NCI-H748 treated with DMSO at 0.1 percent for 48 hours (cell line): Measurements from ENCODE around the gene RNF214.
"Not testable (repeated sequence)": the region's sequence is repeated elsewhere in the genome, so short reads cannot be mapped to it uniquely, and the experiment has no call there.

Experiments used
- DNase-seq: peaks from one replicate; lab custom pipeline; 2025; lab: John Stamatoyannopoulos, UW

Gene RNF214

GRCh38 chr11:117197516-117198456, 34.7 kb upstream of the RNF214 start:
- no peak for DNase-seq

GRCh38 chr11:117198613-117199012, 33.9 kb upstream of the RNF214 start:
- DNase-seq: no peak

GRCh38 chr11:117199053-117199915, 33.2 kb upstream of the RNF214 start, which contains the start of gene TAGLN:
TAGLN (plus strand) TSS chr11:117199370; CDS start chr11:117203014, 3,644 bp downstream.
- DNase-seq: no peak

- DNase-seq: no peak
These were observed 32.3 kb upstream of the RNF214 start for GRCh38 chr11:117199916-117200812.

GRCh38 chr11:117200813-117201657, 31.4 kb upstream of the RNF214 start:
- DNase-seq: no peak

GRCh38 chr11:117201658-117202305, 30.7 kb upstream of the RNF214 start:
- DNase-seq: no peak

GRCh38 chr11:117202386-117203068, 29.9 kb upstream of the RNF214 start:
- no peak for DNase-seq

- DNase-seq: no peak
These were observed 29.4 kb upstream of the RNF214 start for GRCh38 chr11:117203069-117203407.

GRCh38 chr11:117204283-117205080, 28.0 kb upstream of the RNF214 start:
- no peak for DNase-seq

GRCh38 chr11:117205211-117205818, 27.2 kb upstream of the RNF214 start:
- no peak for DNase-seq

- not testable (repeated sequence) for DNase-seq
These were observed 26.4 kb upstream of the RNF214 start for GRCh38 chr11:117206111-117206510.

GRCh38 chr11:117206859-117207258, 25.6 kb upstream of the RNF214 start:
- not testable (repeated sequence) for DNase-seq

GRCh38 chr11:117207481-117207880, 25.0 kb upstream of the RNF214 start:
- DNase-seq: not testable (repeated sequence)

- DNase-seq: not testable (repeated sequence)
These were observed 23.8 kb upstream of the RNF214 start for GRCh38 chr11:117208710-117209109.

GRCh38 chr11:117209351-117210125, 22.9 kb upstream of the RNF214 start:
- DNase-seq: not testable (repeated sequence)

GRCh38 chr11:117210620-117211019, 21.9 kb upstream of the RNF214 start:
- DNase-seq: no peak

GRCh38 chr11:117212697-117213355, 19.6 kb upstream of the RNF214 start:
- no peak for DNase-seq
